ENCODE data around the gene CCNY.
"Not testable (repeated sequence)": the region's sequence is repeated elsewhere in the genome, so short reads cannot be mapped to it uniquely, and the experiment has no call there.

The CCNY gene

GRCh38 chr10:35336084-35336831 is at the start of gene CCNY:
CCNY (plus strand) TSS chr10:35336509; CDS start chr10:35337054, 545 bp downstream.
- H3K4me3 Mint-ChIP-seq, result peak within 1 kb of the TSS; percentile 91
- H3K9me3 Mint-ChIP-seq, result no peaks in the 10 kb centered on the region
- H3K4me1 Mint-ChIP-seq (ENCODE audit: low read depth), result peaks cover 71% of the 10 kb centered on the region
- peaks cover 5% of the 10 kb centered on the region for H3K36me3 Mint-ChIP-seq (ENCODE audit: low read depth)
- peak within 1 kb of the TSS; percentile 91 for H3K27ac Mint-ChIP-seq
- H3K27me3 Mint-ChIP-seq, result no peaks in the 10 kb centered on the region

- H3K4me1 Mint-ChIP-seq (ENCODE audit: low read depth), result no peaks in the 10 kb centered on the region
- no peak overlapping the region for H3K4me3 Mint-ChIP-seq
- peaks cover 4% of the 10 kb centered on the region for H3K27me3 Mint-ChIP-seq
- H3K27ac Mint-ChIP-seq, result no peak overlapping the region
- H3K9me3 Mint-ChIP-seq, result no peaks in the 10 kb centered on the region
- no peaks in the 10 kb centered on the region for H3K36me3 Mint-ChIP-seq (ENCODE audit: low read depth)
Observed at GRCh38 chr10:35289198-35289597, 47.1 kb upstream of the CCNY start.

- Mint-ChIP-seq H3K9me3 (no peaks in the 10 kb centered on the region), H3K27me3 (peaks cover 18% of the 10 kb centered on the region), H3K4me3 (no peak overlapping the region), H3K4me1 (ENCODE audit: low read depth) (no peaks in the 10 kb centered on the region), H3K36me3 (ENCODE audit: low read depth) (no peaks in the 10 kb centered on the region), H3K27ac (no peak overlapping the region)
Observed at GRCh38 chr10:35294506-35294905, 41.8 kb upstream of the CCNY start.

GRCh38 chr10:35299016-35299415 is 37.3 kb upstream of the CCNY start:
- H3K4me1 Mint-ChIP-seq (ENCODE audit: low read depth), result no peaks in the 10 kb centered on the region
- H3K27ac Mint-ChIP-seq, result no peak overlapping the region
- H3K4me3 Mint-ChIP-seq, result no peak overlapping the region
- no peaks in the 10 kb centered on the region for H3K36me3 Mint-ChIP-seq (ENCODE audit: low read depth)
- no peaks in the 10 kb centered on the region for H3K9me3 Mint-ChIP-seq
- H3K27me3 Mint-ChIP-seq, result peaks cover 16% of the 10 kb centered on the region

- no peak overlapping the region for H3K27ac Mint-ChIP-seq
- no peaks in the 10 kb centered on the region for H3K36me3 Mint-ChIP-seq (ENCODE audit: low read depth)
- H3K4me3 Mint-ChIP-seq, result no peak overlapping the region
- H3K9me3 Mint-ChIP-seq, result no peaks in the 10 kb centered on the region
- H3K4me1 Mint-ChIP-seq (ENCODE audit: low read depth), result no peaks in the 10 kb centered on the region
- H3K27me3 Mint-ChIP-seq, result peaks cover 24% of the 10 kb centered on the region
Observed at GRCh38 chr10:35300063-35300699, 36.1 kb upstream of the CCNY start.

- Mint-ChIP-seq H3K27ac (no peak overlapping the region), H3K36me3 (ENCODE audit: low read depth) (no peaks in the 10 kb centered on the region), H3K9me3 (no peaks in the 10 kb centered on the region)
Observed at GRCh38 chr10:35304649-35305048, 31.7 kb upstream of the CCNY start.

GRCh38 chr10:35306852-35307251 is 29.5 kb upstream of the CCNY start:
- no peak overlapping the region for H3K27ac Mint-ChIP-seq
- H3K36me3 Mint-ChIP-seq (ENCODE audit: low read depth), result no peaks in the 10 kb centered on the region
- peaks cover 34% of the 10 kb centered on the region for H3K27me3 Mint-ChIP-seq
- H3K4me1 Mint-ChIP-seq (ENCODE audit: low read depth), result no peaks in the 10 kb centered on the region
- H3K9me3 Mint-ChIP-seq, result no peaks in the 10 kb centered on the region
- H3K4me3 Mint-ChIP-seq, result no peak overlapping the region

More at GRCh38 chr10:35304649-35305048, 31.7 kb upstream of the CCNY start:
- Mint-ChIP-seq H3K4me1 (ENCODE audit: low read depth) (no peaks in the 10 kb centered on the region), H3K27me3 (peaks cover 34% of the 10 kb centered on the region), H3K4me3 (no peak overlapping the region)

- Mint-ChIP-seq H3K9me3 (no peaks in the 10 kb centered on the region), H3K27ac (no peak overlapping the region), H3K4me3 (no peak overlapping the region), H3K36me3 (ENCODE audit: low read depth) (no peaks in the 10 kb centered on the region), H3K4me1 (ENCODE audit: low read depth) (no peaks in the 10 kb centered on the region), H3K27me3 (peaks cover 34% of the 10 kb centered on the region)
Observed at GRCh38 chr10:35307297-35307696, 29.0 kb upstream of the CCNY start.

- Mint-ChIP-seq H3K36me3 (ENCODE audit: low read depth) (no peaks in the 10 kb centered on the region), H3K9me3 (peaks cover under 1% of the 10 kb centered on the region), H3K4me3 (no peak overlapping the region), H3K4me1 (ENCODE audit: low read depth) (no peaks in the 10 kb centered on the region), H3K27ac (no peak overlapping the region), H3K27me3 (peaks cover 33% of the 10 kb centered on the region)
Observed at GRCh38 chr10:35308809-35309208, 27.5 kb upstream of the CCNY start.

GRCh38 chr10:35314142-35314541 is 22.2 kb upstream of the CCNY start:
- not testable (repeated sequence) for H3K4me1 Mint-ChIP-seq (ENCODE audit: low read depth); H3K27me3 Mint-ChIP-seq; H3K27ac Mint-ChIP-seq; H3K4me3 Mint-ChIP-seq; H3K9me3 Mint-ChIP-seq
- peaks cover 33% of the 10 kb centered on the region for H3K36me3 Mint-ChIP-seq (ENCODE audit: low read depth)

- not testable (repeated sequence) for H3K4me1 Mint-ChIP-seq (ENCODE audit: low read depth); H3K27ac Mint-ChIP-seq; H3K27me3 Mint-ChIP-seq; H3K9me3 Mint-ChIP-seq; H3K4me3 Mint-ChIP-seq
- H3K36me3 Mint-ChIP-seq (ENCODE audit: low read depth), result peaks cover 33% of the 10 kb centered on the region
Observed at GRCh38 chr10:35315235-35315634, 21.1 kb upstream of the CCNY start.

GRCh38 chr10:35316218-35316967 is 19.9 kb upstream of the CCNY start:
- no peak overlapping the region for H3K4me3 Mint-ChIP-seq
- peaks cover 38% of the 10 kb centered on the region for H3K36me3 Mint-ChIP-seq (ENCODE audit: low read depth)
- no peak overlapping the region for H3K27ac Mint-ChIP-seq
- H3K27me3 Mint-ChIP-seq, result no peaks in the 10 kb centered on the region
- peaks cover 8% of the 10 kb centered on the region for H3K9me3 Mint-ChIP-seq
- H3K4me1 Mint-ChIP-seq (ENCODE audit: low read depth), result peaks cover 6% of the 10 kb centered on the region

- Mint-ChIP-seq H3K4me1 (ENCODE audit: low read depth) (peaks cover 9% of the 10 kb centered on the region), H3K27ac (no peak overlapping the region), H3K4me3 (no peak overlapping the region), H3K9me3 (peaks cover 8% of the 10 kb centered on the region), H3K27me3 (no peaks in the 10 kb centered on the region), H3K36me3 (ENCODE audit: low read depth) (peaks cover 58% of the 10 kb centered on the region)
Observed at GRCh38 chr10:35318551-35318950, 17.8 kb upstream of the CCNY start.

GRCh38 chr10:35320341-35320740 is 16.0 kb upstream of the CCNY start:
- H3K4me3 Mint-ChIP-seq, result no peak overlapping the region
- no peaks in the 10 kb centered on the region for H3K27me3 Mint-ChIP-seq
- H3K27ac Mint-ChIP-seq, result no peak overlapping the region
- H3K4me1 Mint-ChIP-seq (ENCODE audit: low read depth), result peaks cover 14% of the 10 kb centered on the region
- H3K9me3 Mint-ChIP-seq, result peaks cover 4% of the 10 kb centered on the region
- peaks cover 49% of the 10 kb centered on the region for H3K36me3 Mint-ChIP-seq (ENCODE audit: low read depth)

GRCh38 chr10:35322636-35323035 is 13.7 kb upstream of the CCNY start:
- H3K9me3 Mint-ChIP-seq, result no peaks in the 10 kb centered on the region
- H3K36me3 Mint-ChIP-seq (ENCODE audit: low read depth), result peaks cover 29% of the 10 kb centered on the region
- H3K27ac Mint-ChIP-seq, result no peak overlapping the region
- peaks cover 14% of the 10 kb centered on the region for H3K4me1 Mint-ChIP-seq (ENCODE audit: low read depth)
- no peaks in the 10 kb centered on the region for H3K27me3 Mint-ChIP-seq
- H3K4me3 Mint-ChIP-seq, result no peak overlapping the region
